ENCODE data around the gene OR2D3.
"Not testable (repeated sequence)": the region's sequence is repeated elsewhere in the genome, so short reads cannot be mapped to it uniquely, and the experiment has no call there.

Gene OR2D3

GRCh38 chr11:6920702-6921101 lies at the start of gene OR2D3:
Gene OR2D3 (plus strand): TSS chr11:6921002. CDS start chr11:6921002, 0 bp downstream.
- DNase-seq (ENCODE audit: low read depth in 2 of 2), result no peak

GRCh38 chr11:6871278-6871677 lies 49.5 kb upstream of the OR2D3 start:
- DNase-seq (ENCODE audit: low read depth in 2 of 2), result no peak

- no peak for DNase-seq (ENCODE audit: low read depth in 2 of 2)
Measured at GRCh38 chr11:6875761-6876160, 45.0 kb upstream of the OR2D3 start.

GRCh38 chr11:6876325-6876724 lies 44.5 kb upstream of the OR2D3 start, which contains the start of gene OR10A4:
Gene OR10A4 (plus strand): TSS chr11:6876625. CDS start chr11:6876648, 23 bp downstream.
- no peak for DNase-seq (ENCODE audit: low read depth in 2 of 2)

- DNase-seq (ENCODE audit: low read depth in 2 of 2), result no peak
Measured at GRCh38 chr11:6876914-6877313, 43.9 kb upstream of the OR2D3 start.

- DNase-seq (ENCODE audit: low read depth in 2 of 2), result no peak
Measured at GRCh38 chr11:6882751-6883150, 38.1 kb upstream of the OR2D3 start.

- DNase-seq (ENCODE audit: low read depth in 2 of 2), result not testable (repeated sequence)
Measured at GRCh38 chr11:6887711-6888110, 33.1 kb upstream of the OR2D3 start.

GRCh38 chr11:6888830-6889229 lies 32.0 kb upstream of the OR2D3 start:
- DNase-seq (ENCODE audit: low read depth in 2 of 2), result no peak

GRCh38 chr11:6889835-6890234 lies 31.0 kb upstream of the OR2D3 start:
- no peak for DNase-seq (ENCODE audit: low read depth in 2 of 2)

GRCh38 chr11:6892400-6892799 lies 28.4 kb upstream of the OR2D3 start, which contains the start of gene OR2D2:
Gene OR2D2 (minus strand): TSS chr11:6892500. CDS start chr11:6892500, 0 bp downstream.
- no peak for DNase-seq (ENCODE audit: low read depth in 2 of 2)

GRCh38 chr11:6894097-6894496 lies 26.7 kb upstream of the OR2D3 start:
- no peak for DNase-seq (ENCODE audit: low read depth in 2 of 2)

GRCh38 chr11:6895010-6895409 lies 25.8 kb upstream of the OR2D3 start:
- no peak for DNase-seq (ENCODE audit: low read depth in 2 of 2)

- no peak for DNase-seq (ENCODE audit: low read depth in 2 of 2)
Measured at GRCh38 chr11:6898911-6899310, 21.9 kb upstream of the OR2D3 start.

GRCh38 chr11:6900327-6900999 lies 20.3 kb upstream of the OR2D3 start:
- DNase-seq (ENCODE audit: low read depth in 2 of 2), result no peak

- not testable (repeated sequence) for DNase-seq (ENCODE audit: low read depth in 2 of 2)
Measured at GRCh38 chr11:6904804-6905203, 16.0 kb upstream of the OR2D3 start.

- DNase-seq (ENCODE audit: low read depth in 2 of 2), result no peak
Measured at GRCh38 chr11:6911378-6911777, 9.4 kb upstream of the OR2D3 start.

GRCh38 chr11:6911948-6912347 lies 8.9 kb upstream of the OR2D3 start:
- DNase-seq (ENCODE audit: low read depth in 2 of 2), result no peak

- no peak for DNase-seq (ENCODE audit: low read depth in 2 of 2)
Measured at GRCh38 chr11:6919698-6920097, 1.1 kb upstream of the OR2D3 start.

- no peak for DNase-seq (ENCODE audit: low read depth in 2 of 2)
Measured at GRCh38 chr11:6925007-6925577, 4.3 kb downstream of the OR2D3 start.

GRCh38 chr11:6925636-6926207 lies 4.9 kb downstream of the OR2D3 start:
- DNase-seq (ENCODE audit: low read depth in 2 of 2), result no peak

GRCh38 chr11:6926208-6927029 lies 5.6 kb downstream of the OR2D3 start, which contains the start of gene ZNF215:
Gene ZNF215 (plus strand): TSS chr11:6926426. CDS start chr11:6932273, 5,847 bp downstream.
- peak; percentile 47 to 51 for DNase-seq (ENCODE audit: low read depth in 2 of 2)

GRCh38 chr11:6927030-6927617 lies 6.3 kb downstream of the OR2D3 start:
- no peak for DNase-seq (ENCODE audit: low read depth in 2 of 2)
